ENCODE measurements around the gene PAPPA2. TPM values are rescaled to one million over a fixed set of nuclear protein-coding genes. Genes with fewer than 3 reads are reported as not detected.

The PAPPA2 gene
- total and polyA plus RNA-seq, 9 of the 15 experiments (the other 6 are each of a cell fraction or from before 2014, with no cell fraction given), result 0.01 to 0.15 (median 0.05) TPM; not detected in 2

DNA sequence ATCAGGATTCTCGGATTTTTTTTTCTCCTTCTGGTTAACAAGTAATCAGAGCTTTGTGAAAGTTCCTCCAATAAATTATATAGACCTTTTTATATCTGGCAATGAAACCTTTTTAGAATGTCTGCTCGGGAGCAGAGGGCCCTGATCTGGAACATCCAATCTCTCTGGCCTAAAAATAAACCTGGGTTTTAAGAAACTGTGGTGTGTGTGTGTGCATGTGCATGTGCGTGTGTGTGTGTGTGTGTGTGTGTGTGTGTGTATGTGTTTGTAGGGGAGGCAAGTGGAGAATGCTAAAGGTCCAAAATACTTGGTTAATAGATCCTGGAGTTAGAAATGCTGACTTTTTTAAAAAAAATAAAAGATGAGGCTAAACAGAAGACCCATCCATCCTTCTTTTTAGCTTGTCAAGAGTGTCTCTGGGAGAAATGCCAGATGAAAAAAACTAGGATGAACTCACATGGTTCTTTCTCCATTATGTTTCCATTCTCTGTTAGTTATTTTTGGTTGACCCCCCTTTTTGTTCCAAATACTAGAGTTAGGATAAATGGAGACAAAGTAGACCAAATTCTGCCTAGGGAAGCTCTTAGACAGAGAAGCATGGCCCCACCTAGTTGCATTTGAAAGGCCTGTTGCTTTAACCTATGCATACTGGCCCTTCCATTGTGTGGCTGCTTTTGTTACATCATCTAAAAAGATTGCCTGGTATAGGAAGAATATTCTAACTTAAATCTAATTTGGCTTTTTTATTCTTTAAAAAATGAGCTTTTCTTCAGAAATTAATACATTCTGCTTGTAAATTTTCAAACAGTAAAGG lies 175.9 kb downstream of the PAPPA2 start (continued):
- TF ChIP-seq, protein P1, sequence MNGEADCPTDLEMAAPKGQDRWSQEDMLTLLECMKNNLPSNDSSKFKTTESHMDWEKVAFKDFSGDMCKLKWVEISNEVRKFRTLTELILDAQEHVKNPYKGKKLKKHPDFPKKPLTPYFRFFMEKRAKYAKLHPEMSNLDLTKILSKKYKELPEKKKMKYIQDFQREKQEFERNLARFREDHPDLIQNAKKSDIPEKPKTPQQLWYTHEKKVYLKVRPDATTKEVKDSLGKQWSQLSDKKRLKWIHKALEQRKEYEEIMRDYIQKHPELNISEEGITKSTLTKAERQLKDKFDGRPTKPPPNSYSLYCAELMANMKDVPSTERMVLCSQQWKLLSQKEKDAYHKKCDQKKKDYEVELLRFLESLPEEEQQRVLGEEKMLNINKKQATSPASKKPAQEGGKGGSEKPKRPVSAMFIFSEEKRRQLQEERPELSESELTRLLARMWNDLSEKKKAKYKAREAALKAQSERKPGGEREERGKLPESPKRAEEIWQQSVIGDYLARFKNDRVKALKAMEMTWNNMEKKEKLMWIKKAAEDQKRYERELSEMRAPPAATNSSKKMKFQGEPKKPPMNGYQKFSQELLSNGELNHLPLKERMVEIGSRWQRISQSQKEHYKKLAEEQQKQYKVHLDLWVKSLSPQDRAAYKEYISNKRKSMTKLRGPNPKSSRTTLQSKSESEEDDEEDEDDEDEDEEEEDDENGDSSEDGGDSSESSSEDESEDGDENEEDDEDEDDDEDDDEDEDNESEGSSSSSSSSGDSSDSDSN (IDR thresholded peaks at IDR 0.05; ENCODE audit: borderline replicate concordance in 1 of 2, low read depth in 2 of 2, low read length in 2 of 2), result no peak
- TF ChIP-seq ZNF431 (CRISPR knock-in tag; IDR thresholded peaks at IDR 0.05) (no peak), RBFOX2 (IDR thresholded peaks at IDR 0.05; ENCODE audit: low read depth, low read length) (no peak)
- TF ChIP-seq, protein P2, sequence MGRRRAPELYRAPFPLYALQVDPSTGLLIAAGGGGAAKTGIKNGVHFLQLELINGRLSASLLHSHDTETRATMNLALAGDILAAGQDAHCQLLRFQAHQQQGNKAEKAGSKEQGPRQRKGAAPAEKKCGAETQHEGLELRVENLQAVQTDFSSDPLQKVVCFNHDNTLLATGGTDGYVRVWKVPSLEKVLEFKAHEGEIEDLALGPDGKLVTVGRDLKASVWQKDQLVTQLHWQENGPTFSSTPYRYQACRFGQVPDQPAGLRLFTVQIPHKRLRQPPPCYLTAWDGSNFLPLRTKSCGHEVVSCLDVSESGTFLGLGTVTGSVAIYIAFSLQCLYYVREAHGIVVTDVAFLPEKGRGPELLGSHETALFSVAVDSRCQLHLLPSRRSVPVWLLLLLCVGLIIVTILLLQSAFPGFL (CRISPR knock-in tag; IDR thresholded peaks at IDR 0.05), result no peak

DNA sequence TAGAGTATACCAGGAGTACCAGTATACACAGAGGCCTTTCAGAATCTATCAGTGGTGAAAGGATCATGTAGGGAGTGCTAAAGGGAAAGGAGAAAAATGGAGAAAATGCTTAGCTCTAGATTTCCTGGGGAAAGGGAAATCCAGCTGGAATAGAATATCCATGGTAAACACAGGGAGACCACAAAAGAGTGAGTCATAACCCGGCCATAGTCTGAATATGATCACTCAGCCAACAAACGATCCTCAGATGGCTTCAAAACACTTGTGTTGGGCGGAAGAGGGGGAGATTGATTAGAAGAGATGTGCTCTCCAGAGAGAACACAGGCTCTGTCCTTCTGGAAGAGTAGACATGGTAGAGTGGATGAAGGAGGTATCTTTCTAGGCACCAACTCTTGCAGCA lies 180.6 kb downstream of the PAPPA2 start:
- Histone ChIP-seq H3K9ac (ENCODE audit: insufficient read depth in 1 of 2, low read depth in 2 of 2, low read length in 2 of 2) (no peak overlapping the region), H3K9me1 (ENCODE audit: control insufficient read depth, insufficient read depth, low read length) (no peaks in the 10 kb centered on the region), H3K4me2 (ENCODE audit: insufficient read depth, low read length) (no peak overlapping the region), H3K36me3 (ENCODE audit: control insufficient read depth, insufficient read depth, low read length) (no peaks in the 10 kb centered on the region), H2AFZ (ENCODE audit: low read depth, low read length) (no peak overlapping the region), H3K4me1 (replicated peaks in 1 of 2; ENCODE audit: control insufficient read depth in 2 of 2, insufficient read depth in 2 of 2, low read length in 2 of 2) (no peaks in the 10 kb centered on the region), H3K9me3 (replicated peaks; ENCODE audit: control insufficient read depth, insufficient read depth, low read depth, low read length) (no peaks in the 10 kb centered on the region), H3K79me2 (ENCODE audit: control insufficient read depth, insufficient read depth, low read length) (no peaks in the 10 kb centered on the region), H3K27me3 (ENCODE audit: control insufficient read depth in 2 of 2, insufficient read depth in 2 of 2, low read length in 2 of 2) (no peaks in the 10 kb centered on the region), H3K27ac (ENCODE audit: extremely low read depth, low read depth, low read length) (no peak overlapping the region), H4K20me1 (replicated peaks; ENCODE audit: control insufficient read depth, insufficient read depth, low read length) (no peaks in the 10 kb centered on the region), H3K4me3 (no peak overlapping the region)
- in situ Hi-C loops (cut with MboI), result no loop called here
- BruUV-seq (replicated peaks), result no TSS peak
- no peak for DNase-seq (ENCODE audit: extremely low read depth in 1 of 4, low spot score in 3 of 4)
- ATAC-seq, result no peak
- intact Hi-C loops (cut with micrococcal nuclease), result no loop called here
- ChIA-PET CTCF (ENCODE audit: low intra/inter-chr PET ratio) (no interaction called here), POLR2A (no interaction called here)
- FAIRE-seq, result no peak
- WGBS (ENCODE audit: insufficient coverage, low coverage, missing lambda C conversion rate), result 0% methylated on average over 3 of the region's 3 CpGs
- TF ChIP-seq ZNF41 (CRISPR knock-in tag; conservative IDR thresholded peaks at IDR 0.05) (no peak), EP300 (IDR thresholded peaks at IDR 0.05; ENCODE audit: low read length) (no peak), HNRNPK (IDR thresholded peaks at IDR 0.05; ENCODE audit: low read depth, low read length, poor library complexity, severe bottlenecking) (no peak), SAFB2 (IDR thresholded peaks at IDR 0.05; ENCODE audit: borderline replicate concordance, low read depth, low read length, severe bottlenecking) (no peak), CBFB (CRISPR knock-in tag; IDR thresholded peaks at IDR 0.05) (no peak), NCOA2 (IDR thresholded peaks at IDR 0.05; ENCODE audit: partially characterized antibody in 2 of 2) (no peak)
- TF ChIP-seq, protein P3, sequence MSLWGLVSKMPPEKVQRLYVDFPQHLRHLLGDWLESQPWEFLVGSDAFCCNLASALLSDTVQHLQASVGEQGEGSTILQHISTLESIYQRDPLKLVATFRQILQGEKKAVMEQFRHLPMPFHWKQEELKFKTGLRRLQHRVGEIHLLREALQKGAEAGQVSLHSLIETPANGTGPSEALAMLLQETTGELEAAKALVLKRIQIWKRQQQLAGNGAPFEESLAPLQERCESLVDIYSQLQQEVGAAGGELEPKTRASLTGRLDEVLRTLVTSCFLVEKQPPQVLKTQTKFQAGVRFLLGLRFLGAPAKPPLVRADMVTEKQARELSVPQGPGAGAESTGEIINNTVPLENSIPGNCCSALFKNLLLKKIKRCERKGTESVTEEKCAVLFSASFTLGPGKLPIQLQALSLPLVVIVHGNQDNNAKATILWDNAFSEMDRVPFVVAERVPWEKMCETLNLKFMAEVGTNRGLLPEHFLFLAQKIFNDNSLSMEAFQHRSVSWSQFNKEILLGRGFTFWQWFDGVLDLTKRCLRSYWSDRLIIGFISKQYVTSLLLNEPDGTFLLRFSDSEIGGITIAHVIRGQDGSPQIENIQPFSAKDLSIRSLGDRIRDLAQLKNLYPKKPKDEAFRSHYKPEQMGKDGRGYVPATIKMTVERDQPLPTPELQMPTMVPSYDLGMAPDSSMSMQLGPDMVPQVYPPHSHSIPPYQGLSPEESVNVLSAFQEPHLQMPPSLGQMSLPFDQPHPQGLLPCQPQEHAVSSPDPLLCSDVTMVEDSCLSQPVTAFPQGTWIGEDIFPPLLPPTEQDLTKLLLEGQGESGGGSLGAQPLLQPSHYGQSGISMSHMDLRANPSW (CRISPR knock-in tag; IDR thresholded peaks at IDR 0.05), result no peak
- TF ChIP-seq, protein P4, sequence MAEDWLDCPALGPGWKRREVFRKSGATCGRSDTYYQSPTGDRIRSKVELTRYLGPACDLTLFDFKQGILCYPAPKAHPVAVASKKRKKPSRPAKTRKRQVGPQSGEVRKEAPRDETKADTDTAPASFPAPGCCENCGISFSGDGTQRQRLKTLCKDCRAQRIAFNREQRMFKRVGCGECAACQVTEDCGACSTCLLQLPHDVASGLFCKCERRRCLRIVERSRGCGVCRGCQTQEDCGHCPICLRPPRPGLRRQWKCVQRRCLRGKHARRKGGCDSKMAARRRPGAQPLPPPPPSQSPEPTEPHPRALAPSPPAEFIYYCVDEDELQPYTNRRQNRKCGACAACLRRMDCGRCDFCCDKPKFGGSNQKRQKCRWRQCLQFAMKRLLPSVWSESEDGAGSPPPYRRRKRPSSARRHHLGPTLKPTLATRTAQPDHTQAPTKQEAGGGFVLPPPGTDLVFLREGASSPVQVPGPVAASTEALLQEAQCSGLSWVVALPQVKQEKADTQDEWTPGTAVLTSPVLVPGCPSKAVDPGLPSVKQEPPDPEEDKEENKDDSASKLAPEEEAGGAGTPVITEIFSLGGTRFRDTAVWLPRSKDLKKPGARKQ (CRISPR knock-in tag; IDR thresholded peaks at IDR 0.05), result no peak
